NCI-H2196 treated with DMSO at 0.1 percent for 48 hours (cell line): Measurements from ENCODE around the gene BZW2.

Experiments
- DNase-seq: peaks from one replicate; lab custom pipeline; 2025; ENCODE audit not compliant: unreplicated experiment; lab: John Stamatoyannopoulos, UW

Gene BZW2

DNA sequence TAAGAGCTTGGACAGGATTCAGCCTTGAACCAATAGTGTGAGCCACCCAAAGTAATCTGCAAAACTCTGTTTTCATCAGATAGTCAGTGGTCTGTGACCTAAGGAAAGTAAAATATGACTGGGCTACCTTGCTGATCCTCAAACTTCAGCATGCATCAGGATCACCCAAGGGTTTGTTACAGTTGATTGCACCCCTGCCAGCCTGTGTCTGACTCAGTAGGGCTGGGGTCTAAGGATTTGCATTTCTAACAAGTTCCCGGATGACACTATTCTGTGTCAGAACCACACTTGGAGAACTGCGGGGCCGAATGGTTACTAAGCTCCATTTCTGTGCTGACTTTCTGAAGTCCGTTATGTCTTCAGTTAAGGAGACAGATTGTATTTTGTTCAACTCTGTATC, 66.9 kb downstream of the BZW2 start:
- DNase-seq: no peak

DNA sequence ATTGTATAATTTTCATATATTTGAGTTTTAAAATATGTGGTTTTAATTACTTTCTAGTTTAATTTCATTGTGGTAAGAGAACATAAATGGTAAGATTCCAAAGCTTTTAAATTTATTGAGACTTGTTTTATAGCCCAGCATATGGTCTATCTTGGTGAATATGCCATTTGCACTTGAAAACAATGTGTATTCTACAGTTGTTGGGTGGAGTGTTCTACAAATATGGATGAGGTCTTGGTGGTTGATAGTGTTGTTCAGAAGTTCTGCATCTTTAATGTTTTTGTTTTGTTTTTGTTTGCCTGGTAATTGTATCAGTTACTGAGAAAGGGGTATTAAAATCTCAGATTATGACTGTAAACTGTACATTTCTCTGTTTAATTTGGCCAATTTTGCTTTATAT, 69.9 kb downstream of the BZW2 start:
- no peak for DNase-seq

DNA sequence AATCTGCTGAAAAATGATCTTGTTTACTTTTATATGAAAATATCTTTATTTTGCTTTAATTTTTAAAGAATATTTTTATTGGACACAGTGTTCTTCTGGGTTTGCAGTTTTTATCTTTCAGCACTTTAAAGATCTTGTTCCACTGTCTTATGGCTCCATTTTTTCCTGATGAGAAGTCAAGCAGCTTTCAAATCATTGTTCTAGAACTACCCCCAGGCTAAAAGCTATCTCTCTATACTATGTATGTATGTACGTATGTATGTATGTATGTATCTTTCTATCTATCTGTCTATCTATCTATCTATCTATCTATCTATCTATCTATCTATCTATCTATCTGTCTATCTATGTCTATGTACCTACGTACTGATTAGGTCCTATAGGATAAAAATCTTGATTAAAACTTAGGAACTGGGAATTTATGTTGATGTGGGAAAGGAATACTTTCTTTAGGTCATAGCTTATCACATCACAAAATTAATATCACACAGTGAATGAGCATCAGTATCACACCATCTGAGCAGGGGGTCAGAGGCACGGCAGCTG, 72.2 kb downstream of the BZW2 start:
- DNase-seq: no peak

DNA sequence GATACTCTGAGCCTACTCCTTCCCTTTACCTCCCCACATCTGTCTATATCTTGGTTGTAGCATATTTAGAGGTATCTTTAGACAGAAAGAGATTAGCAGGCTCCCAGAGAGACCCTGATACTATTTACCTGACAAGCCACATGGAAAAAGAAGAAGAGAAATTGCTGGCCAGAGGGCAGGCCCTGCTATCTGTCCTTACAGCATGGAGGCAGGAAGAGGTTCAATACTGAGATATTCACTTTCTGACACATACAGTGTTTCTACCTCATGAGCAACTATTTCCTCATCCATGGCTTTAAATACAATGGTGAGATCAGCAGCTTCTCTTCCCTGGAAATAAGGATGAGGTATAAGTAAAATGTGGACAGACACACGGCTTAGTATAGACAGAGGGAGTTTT, 73.7 kb downstream of the BZW2 start:
- no peak for DNase-seq

DNA sequence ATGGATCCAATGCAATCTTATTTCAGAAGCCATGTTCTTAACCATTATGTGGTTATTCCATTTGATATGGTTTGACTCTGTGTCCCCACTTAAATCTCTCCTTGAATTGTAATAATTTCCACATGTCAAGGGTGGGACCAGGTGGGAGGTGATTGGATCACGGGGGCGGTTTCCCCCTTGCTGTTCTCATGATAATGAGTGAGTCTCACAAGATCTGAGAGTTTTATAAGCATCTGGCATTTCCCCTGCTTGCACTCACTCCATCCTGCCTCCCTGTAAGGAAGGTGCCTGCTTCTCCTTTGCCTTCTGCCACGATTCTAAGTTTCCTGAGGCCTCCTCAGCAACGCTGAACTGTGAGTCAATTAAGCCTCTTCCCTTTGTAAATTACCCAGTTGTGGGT, 75.6 kb downstream of the BZW2 start:
- no peak for DNase-seq

DNA sequence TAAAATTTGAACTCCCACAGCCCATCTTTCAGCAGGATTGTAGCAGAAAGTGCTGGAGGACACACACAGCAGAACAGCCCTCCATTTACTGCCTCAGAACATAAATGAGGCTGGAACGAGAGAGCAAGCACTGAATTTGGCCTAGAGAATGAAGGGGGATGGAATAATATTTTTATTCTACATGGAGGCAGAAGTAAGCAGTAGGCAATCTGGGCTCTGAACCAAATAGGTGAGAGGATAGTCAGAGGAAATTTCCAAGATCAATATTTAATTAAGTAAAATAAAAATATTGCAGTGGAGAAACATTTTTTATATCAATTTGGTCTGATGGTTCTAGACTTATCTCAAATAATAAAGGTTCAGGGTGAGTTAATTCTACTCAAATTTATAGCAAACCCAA, 78.4 kb downstream of the BZW2 start:
- no peak for DNase-seq

DNA sequence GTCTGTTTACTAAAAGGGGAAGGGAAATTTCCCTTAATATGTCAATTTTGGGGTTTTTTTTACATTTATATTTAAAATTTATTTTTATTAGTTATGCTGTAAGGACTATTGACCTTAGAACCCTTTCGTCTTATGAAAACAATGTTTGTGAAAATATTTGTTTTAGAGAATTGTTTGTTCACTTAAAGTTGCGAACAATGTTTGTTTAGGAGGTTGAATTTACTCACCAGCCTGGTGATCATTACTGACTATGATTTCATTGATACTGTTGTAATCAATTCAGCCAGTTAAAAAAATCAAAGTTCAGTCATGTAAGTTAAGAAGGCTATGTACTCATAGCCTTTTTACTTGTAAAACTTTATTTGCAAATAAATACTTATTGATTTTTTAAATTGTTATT, 80.2 kb downstream of the BZW2 start:
- no peak for DNase-seq

DNA sequence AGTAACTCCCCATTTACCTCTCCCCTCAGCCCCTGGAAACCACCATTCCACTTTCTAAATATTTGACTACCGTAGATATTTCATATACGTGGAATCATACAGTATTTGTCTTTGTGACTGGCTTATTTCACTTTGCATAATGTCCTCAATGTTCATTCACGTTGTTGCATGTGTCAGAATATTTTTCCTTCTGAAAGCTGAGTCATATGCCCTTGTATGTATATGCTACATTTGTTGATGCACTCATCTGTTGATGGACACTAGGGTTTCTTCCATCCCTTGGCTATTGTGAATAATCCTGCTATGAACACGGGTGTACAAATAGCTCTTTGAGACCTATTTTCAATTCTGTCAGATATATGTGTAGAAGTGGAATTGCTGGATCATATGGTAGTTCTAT, 81.8 kb downstream of the BZW2 start:
- DNase-seq: no peak

DNA sequence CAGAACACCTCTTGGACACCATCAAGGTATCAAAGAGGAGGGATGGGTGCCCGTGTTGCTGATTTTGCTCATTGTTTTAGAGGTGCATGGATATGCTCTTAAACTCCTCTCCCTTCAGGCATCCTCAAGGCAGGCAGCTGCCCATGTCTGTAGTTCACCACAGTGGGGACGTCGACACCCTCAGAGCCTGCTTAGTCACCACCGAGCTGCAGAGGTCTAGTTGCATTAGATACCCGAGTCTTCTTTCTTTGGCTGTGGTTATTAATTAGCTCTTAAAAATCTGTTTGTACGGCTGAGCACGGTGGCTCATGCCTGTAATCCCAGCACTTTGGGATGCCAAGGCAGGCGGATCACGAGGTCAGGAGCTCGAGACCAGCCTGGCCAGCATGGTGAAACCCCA, 82.8 kb downstream of the BZW2 start:
- no peak for DNase-seq

DNA sequence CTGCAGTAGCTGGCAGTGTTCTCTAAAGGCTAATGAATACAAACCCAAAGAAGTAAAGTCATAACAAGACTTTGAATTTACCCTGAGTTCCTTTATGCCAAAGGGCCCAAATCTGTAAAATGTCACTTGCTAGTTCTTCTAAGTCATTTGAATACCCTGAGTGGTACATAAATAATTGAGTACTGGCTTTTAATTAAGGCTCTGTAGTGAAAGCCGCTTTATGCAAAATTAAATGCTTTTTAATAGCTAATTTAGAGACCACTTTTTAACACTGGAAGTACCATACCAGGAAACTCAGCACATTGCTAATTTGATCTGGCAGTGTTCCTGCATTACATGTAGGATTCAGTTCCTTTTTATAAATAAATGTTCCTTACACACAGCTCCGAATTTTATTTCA, 83.6 kb downstream of the BZW2 start:
- no peak for DNase-seq

DNA sequence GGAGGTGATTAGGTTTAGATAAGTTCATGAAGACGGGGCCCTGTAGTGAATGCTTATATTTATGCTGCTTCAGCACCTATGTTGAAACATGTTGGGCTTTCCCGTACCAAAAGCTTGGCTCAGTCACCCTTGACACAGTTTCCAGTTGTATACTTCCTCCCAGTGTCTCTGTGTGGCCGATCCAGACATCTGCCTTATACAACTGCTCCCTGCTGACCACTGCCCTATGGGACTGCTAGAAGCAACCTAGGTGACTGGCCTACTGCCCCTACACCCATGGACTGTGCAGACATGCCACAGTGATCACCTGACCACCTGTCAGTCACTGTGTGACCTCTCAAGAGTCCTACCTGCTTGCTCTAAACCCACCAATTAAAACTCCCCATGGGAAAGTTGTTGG, 85.0 kb downstream of the BZW2 start:
- no peak for DNase-seq

DNA sequence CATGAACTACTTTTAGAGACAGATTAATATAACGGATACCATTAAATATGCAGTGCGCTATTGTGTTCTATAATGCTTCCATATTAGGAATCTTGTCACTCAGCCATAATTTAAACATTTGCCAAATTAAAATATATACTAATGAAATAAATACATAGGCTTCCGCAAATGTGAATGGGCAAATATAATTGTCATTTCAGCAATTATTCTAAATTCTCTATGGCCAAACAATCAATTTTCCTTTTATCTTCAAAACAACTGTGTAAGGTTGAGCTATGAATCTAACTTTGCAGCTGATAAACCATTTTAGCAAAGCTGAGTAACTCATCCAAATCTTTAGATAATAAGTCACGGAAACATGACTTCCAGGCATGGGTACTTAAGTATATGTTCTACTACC, 86.8 kb downstream of the BZW2 start:
- no peak for DNase-seq

DNA sequence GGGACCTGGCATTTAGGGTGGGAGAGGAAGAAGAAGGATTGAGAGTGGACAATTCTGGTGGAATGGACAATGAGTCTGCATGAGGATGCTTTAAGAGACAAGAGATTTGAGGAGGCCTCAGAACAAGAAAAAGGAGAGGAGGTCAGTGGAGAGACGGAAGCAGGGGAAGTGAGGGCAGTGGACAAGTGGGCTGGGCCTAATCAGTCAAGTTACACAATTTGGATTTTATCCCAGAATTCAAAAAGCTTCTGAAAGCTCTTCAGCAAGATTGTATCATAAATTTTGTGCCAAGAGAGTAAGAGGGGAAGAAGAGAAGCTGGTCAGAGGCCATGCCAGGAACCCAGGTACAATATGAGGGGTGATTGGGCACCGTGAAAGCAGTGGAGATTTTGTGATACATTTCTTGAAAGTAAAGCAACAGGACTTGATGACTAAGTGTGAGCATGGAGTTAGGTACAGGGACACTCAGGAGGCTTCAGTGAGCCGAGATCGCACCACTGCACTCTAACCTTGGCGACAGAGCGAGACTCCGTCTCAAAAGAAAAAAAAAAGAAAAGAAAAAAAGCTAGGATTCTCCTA, 88.3 kb downstream of the BZW2 start:
- DNase-seq: no peak

DNA sequence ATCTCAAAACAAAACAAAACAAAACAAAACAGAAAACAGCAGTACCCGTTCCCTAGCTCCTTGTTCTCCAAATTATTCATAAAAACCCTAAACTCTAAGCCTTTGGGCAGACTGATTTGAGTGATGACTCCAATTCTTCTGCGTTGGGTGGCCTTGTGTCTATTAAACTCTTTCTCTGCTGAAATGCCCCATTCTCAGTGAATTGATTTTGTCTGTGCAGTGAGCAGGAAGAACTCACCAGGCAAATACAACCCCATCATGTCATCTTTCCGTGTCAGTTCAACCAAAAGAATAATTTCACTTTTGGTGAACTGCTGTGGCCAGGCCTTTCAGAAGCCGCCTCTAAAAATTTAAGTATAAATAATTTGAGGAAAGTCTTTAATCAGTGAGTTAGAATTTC, 89.0 kb downstream of the BZW2 start:
- DNase-seq: no peak

DNA sequence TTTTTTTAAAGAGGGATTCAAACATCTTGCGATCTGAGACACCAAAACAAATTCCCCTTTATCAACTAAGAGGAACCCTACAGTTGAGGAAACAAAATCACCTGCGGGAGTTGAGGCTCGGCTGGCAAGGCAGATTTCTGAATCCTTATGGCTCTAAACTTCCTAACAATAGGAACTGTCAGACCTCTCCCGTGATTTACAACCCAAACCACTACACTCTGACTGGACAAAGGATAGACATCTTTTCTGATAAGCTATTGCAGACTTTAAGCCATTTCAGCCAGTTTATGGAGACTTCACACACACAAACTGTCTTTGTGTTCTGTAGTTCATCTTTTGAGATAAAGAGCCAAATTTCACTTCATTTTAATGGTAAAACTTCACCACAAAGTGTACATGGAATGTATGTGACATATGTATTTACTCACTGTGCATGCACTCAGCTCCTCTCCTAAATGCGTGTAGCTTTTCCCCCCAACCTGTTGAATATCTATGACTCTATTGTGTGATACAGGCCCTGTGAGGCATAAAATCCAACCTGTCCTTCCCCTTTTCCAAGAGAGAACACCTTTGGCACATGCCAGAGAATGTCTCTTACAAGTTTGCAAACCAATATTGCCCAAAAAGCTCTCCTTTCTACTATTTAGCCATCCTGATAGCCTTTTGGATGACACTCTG, 92.2 kb downstream of the BZW2 start:
- no peak for DNase-seq

DNA sequence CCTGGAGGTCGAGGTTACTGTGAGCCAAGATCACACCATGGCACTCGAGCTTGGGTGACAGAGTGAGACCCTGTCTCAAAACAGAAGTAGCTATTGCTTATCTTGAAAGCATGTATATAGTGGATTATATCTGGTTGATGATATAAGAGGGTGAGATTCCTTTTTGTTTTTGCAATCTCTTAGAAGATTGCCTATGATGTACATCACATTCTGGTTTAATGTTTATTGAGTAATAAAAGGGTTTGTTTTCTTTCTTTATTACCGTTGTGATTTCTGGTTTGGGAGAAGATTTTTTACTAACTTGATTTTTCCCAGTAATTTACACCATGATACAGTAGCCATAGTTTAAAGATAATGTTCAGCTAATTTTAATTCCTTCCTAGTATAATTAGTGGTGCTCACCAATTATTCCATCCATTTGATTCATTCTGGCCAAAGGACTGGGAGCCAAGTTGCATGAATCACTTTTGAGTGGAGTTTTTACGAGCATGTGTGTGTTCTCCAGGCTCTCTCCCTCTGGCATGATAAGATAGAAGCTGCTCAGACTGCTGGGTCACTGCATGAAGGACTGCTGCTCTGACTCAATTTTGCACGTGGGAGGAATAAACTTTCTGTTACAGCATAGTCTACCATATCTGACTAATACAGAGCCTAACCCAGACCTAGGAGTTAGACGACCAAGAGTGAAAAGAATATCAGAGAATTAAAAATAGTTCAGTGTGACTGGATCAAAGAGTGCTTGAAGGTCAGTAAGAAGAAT, 94.1 kb downstream of the BZW2 start:
- no peak for DNase-seq

DNA sequence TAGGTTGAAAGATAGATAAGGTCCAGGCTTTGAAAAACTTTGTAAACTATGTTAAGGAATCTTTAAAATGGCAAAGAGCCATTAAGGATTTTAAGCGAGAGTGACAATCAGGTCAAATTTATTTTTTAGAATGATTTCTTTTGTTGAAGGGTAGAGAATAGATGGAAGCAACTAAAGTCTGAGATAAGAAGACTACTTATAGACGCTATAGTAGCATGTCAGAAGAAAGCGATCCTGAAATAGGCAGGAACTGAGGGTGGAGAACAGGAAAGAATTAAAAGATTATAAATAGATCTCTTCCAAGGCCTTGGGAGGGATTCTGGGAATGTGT, 94.6 kb downstream of the BZW2 start:
- DNase-seq: no peak

DNA sequence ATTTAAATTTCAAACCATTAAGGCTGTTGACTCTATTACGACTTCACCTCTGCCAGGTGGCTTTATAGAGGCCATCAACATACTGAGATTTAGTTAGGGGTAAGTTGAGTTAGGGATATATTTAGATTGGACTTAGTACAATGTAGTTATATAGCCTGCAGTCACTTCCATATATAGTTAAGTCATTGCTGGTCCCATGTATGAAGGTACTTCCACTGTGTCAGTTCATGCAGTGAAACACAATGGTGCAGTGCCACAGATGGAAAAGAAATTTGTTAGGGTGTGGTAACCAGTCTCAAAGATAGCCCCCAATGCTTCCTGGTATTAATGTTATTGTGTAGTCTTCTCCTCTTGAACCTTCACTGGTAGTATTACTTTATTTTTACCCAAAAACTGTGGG, 95.0 kb downstream of the BZW2 start:
- DNase-seq: no peak

DNA sequence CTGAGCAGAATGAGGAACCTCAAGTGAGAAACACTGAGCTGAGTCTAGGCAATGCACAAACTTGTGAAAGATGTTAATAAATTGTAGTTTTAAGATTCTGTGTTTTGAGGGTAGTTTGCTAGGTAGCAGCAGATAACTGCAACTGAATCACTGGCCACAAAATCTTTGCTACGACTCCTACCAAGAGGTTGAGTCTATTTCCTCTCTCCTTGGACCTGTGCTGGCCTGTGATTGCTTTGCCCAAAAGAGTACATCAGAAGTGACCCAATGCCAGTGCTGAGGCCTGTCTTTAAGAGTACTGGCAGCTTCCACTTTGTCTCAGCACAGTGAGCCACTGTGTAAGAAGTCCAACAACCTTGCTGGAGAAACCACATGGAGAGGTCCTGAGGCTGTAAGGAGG, 95.7 kb downstream of the BZW2 start:
- DNase-seq: no peak

DNA sequence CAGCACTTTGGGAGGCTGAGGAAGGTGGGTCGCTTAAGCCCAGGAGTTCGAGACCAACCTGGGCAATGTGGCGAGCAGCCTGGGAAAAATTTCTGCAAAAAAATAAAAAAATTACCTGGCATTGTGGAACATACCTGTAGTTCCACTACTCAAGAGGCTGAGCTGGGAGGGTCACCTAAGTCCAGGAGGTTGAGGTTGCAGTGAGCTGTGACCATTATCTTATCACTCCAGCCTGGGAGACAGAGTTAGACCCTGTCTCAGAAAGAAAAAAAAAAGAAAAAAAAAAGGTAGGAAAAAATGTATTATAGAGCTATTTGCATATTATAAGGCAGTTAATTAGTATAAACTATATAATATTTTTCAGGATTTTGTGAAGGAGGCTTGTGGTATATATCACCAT, 96.6 kb downstream of the BZW2 start:
- DNase-seq: no peak

DNA sequence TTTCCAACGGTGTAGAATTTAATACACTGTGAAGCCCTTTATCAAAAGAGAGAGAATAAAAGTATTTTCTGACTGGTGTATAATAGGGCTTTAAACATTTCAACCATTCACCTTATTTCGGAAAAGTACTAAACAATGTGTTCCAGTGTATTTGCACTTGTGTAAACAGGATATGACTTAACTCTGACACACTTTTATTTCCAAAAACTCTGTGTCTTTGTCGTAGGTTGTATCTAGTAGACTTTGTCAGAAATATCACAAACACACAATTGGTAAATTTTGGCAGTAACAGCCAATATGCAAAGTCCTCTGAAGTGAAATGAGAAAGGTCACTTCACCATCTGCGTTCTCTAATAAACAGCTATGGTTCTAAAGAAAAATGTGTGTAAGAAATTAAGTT, 97.3 kb downstream of the BZW2 start:
- no peak for DNase-seq

DNA sequence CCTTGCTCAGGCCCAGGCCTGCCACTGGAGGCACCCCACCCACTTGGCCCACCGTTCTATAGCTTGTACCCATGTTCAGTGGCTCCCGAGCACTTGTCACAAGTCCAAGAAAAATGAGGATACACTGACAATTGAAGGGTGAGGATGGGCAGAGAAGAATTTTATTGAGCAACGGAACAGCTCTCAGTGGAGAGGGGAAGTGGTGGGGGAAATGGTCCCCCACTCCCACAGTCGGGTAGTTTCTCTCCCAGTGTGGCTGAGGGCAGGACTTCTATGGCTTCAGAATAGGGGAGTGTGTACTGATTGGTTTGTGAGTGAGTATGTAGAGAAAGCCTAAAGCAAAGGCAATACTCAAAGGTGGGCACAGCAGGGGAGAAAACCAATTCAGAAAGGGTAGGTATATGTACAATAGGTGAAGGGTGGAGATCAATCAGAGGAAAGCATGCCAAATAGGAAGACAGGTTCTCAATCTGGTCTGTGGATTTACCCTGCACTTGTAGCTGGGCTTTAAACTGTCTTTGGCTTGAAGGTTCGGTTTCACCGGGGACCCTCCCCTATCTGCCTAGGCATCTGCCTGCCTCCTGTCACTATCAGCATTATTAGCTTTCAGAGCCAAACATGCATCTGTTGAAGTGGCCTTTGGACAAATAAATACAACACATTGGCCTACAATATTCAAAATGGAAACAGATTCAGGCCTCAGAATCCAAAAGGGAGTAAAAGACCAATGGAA, 98.7 kb downstream of the BZW2 start:
- DNase-seq: no peak
